ENCODE data around the gene ZNF337.
"Not testable (repeated sequence)": the region's sequence is repeated elsewhere in the genome, so short reads cannot be mapped to it uniquely, and the experiment has no call there.

The ZNF337 gene

DNA sequence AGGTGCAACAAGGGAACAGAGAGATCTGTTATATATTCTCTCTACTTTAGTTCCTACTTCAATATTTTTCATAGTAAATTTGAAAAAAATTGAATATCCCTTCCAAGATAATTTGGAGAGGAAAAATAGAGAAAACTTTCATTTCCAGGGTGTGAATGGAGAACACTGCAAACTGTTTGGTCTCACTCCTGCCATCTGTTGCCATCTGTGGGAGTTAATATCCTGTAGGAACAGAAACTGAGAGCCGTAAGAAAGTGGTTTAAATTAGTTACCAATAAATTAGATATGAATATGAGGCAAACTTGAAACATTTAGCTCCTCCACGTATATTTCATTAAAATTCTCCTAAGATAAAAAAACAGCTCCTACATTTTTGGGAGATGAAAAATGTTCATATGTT lies 4.2 kb downstream of the ZNF337 start:
- DNase-seq: no peak

DNA sequence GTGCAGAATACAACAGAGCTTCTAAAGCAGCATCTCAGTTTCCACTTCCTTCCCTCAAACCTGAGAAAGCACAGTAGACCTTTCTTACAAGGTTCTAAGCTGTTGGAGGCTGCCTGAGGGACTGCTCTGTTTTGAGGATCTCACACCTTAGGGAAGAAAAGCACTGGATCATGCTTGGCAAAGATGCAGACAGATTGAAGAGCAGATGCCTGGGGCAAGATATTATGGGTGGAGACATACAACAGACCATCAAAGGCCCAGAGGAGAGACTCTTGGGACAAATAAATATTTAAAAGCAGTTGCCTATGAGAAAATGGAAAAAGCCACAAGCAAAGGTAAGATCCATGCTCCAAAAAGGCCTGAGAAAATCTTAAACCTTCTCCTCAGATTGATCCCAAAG lies 6.2 kb downstream of the ZNF337 start:
- DNase-seq: no peak

DNA sequence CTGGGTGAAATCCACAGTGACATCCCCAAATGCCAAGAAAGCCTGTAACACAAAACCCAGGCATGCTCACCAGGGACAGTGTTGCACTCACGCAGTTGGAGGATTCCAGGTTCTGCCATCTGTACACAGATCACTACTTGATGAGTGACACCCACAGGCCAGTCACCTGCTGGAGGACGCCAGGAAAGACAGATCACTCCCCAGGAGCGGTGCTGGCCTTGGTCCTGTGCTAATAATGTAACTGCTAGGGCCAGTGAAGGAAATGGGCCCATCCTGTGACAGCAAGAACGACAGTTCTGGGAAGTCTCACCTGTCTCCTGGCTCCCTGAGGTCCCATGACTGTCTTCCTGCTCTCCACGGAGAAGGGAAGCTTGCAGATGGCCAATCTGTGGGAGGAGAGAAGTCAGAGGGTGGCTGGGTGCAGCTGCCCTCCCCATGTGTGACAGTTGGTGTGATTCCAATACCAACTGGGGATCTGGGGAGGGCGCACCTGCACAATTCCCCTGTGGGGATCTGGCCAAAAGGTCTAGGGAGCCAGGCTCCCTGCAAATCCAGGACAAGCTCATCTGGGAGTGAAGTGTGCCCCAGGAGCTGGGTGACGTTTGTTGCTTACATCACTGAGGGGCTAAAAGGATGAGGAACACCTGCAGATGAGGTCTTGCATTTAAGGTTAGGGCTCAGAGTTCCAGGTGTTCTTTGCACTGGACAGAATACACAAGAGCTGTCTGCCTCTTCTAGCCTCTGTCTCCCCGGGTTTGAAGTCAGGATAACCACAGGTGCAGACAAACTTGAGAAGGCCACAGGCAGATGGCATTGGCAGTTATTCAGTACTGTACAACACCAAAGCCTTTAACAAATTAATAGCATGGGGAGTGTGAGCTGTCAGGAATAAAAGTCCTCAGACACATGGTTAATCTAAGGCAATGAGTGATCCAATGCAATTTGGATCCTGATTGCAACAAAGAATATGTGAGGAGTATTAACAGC lies 10.3 kb downstream of the ZNF337 start:
- DNase-seq: no peak

DNA sequence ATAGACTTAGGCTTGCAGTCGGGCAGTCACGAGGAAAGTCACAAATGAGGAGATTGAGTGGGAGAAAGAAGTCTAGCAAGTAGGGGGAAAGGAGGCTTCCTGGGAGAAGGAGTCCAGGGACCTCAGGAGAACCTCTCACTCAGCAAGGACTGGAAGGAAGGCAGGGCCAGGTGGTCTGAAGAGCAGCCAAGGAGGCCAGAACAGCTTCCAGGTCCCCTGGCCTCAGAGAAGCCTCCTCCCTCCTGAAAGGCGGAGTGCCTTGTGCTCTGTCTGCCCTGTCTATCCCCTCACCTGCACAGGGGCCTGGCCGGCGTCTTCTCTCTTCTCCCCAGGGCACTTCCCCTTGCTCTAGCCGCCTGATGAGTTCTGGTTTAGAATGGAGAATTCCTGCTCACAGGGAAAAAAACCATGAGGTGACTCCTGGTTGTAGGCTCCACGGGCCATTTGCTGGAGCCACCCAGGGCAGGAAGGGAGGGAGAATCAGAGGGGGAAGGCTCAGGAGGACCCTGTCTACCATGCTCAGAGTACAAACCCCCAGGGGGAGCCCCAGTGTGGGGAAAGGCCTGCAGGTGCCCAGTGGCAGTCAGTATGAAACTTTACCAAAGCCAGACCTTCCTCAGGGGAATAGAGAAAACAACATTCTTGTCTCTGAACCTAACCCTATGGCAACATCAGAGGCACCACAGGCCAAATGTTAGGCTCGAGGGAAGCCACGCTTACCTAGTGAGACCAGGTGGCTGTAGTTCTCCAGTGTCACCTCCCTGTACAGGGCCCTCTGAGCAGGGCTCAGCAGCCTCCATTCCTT lies 11.2 kb downstream of the ZNF337 start:
- no peak for DNase-seq

DNA sequence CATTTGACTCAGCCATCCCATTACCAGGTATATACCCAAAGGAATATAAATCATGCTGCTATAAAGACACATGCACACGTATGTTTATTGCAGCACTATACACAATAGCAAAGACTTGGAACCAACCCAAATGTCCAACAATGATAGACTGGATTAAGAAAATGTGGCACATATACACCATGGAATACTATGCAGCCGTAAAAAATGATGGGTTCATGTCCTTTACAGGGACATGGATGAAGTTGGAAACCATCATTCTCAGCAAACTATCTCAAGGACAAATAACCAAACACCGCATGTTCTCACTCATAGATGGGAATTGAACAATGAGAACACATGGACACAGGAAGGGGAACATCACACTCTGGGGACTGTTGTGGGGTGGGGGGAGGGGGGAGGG lies 12.8 kb downstream of the ZNF337 start:
- not testable (repeated sequence) for DNase-seq

DNA sequence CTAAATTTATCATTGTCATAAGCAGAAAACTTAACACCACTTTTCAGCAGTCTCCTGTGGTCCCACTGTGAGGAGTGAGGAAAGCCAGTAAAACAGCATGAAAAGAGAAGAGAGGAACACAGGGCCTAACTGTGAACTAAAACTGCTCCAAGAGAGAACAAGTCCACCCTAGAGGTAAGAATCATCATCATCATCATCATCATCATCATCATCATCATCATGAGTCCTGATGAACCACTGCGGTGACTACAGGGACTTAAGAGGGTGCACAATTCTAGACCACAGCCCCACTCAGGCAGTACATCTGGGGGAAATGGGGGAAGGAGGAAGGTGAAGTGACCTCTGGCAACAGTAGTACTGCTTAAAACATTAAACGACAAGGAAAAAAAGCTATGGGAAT lies 13.6 kb downstream of the ZNF337 start:
- no peak for DNase-seq

DNA sequence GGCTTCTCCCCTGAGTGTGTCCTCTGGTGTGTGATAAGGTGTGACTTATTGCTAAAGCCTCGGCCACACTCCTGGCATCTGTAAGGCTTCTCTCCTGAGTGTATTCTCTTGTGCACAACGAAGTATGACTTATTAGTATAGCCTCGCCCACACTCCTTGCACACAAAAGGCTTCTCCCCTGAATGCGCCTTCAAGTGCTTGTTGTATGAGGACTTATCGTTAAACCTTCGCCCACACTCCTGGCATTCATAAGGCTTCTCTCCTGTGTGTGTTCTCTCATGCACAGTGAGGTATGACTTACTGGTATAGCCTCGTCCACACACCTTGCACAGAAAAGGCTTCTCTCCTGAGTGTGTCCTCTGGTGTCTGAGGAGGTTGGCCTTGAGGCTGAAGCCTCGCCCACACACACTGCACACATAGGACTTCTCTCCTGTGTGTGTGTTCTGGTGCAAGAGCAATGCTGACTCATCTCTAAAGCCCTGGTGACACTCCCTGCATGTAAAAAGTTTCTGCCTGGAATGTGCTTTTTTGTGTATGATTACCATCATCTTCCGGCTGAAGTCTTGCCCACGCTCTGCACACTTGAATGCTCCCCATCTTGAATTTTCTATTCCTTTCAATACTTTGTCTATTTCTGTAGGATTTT lies 20.4 kb downstream of the ZNF337 start:
- DNase-seq: no peak

DNA sequence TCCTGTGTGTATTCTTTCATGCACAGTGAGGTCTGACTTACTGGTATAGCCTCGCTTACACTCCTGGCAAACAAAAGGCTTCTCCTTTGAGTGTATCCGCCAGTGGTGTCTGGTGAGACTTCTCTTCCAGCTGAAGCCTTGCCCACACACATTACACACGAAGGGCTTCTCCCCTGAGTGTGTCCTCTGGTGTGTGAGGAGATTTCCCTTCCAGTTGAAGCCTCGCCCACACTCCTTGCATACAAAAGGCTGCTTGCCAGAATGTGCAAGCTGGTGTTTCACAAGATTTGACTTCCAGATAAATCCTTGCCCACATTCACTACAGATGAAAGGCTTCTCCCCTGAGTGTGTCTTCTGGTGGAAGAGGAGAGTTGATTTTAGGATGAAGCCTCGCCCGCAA lies 21.5 kb downstream of the ZNF337 start:
- no peak for DNase-seq

DNA sequence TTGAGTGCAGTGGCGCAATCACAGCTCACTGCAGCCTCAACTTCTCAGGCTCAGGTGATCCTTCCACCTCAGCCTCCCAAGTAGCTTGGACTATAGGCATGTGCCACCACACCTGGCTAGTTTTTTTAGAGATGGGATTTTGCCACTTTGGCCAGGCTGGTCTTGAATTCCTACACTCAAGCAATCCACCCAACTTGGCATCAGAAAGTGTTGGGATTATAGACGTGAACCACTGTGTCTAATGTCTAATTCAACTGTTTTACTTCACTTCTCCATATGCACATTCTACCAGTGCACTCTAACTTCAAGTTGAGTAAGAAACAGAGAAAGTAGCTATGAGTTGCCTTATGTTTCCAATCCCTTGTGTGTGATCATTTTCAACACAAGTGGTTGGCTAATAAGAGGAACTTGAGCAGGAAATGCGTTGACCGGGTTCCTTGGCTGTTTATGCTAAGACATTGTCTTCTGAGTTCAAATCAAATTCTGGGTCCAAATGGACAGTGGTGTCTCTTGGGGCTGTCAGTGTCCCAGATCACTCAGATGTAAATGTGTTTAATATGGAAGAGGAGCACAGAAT lies 23.9 kb downstream of the ZNF337 start:
- no peak for DNase-seq

DNA sequence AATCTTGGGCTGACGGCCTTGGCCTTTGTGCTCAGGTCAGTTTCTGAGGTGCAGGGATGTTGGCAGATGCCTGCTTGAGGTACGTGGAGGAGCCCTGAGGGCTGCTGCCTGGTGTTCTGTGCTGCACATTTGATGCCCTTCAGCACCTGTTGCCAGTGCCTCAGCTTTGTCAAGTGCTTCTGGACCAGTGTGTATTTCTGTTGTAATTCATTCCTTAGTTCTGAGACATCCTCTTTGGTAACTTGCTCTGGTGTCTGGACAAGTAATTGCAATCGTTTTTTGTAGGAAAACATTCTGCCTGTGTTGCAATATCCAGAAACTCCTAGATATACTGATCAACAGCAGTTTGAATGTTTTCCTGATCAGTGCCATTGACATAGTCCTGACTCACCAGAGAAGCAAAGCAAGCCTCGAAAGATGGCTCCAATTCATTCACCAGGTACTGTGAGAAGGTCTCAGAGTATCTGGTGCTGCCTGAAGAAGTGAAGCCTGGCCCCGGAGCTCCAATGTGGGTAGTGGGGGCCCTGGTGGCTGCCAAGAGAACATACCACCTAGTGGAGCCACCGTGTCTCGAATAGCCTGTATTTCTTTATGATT lies 26.7 kb downstream of the ZNF337 start:
- DNase-seq: no peak

DNA sequence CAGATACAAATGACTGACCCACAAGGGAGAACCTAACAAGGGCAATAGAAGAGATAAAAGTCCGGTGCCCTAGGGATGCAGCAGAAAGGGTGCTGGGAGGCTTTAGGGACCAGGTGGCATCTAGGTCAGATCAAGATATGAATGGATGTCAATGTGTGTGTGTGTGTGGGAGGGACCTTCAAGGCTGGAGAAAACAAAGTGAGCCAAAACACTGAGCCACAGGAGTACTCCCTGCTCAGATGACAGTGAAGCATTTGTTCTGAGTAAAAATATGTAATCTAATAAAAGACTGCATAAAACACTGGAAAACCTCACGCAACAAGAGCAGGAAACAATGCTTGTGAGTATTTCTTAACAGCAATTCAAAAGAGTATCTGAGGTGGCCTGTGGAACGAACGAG lies 28.2 kb downstream of the ZNF337 start:
- no peak for DNase-seq

DNA sequence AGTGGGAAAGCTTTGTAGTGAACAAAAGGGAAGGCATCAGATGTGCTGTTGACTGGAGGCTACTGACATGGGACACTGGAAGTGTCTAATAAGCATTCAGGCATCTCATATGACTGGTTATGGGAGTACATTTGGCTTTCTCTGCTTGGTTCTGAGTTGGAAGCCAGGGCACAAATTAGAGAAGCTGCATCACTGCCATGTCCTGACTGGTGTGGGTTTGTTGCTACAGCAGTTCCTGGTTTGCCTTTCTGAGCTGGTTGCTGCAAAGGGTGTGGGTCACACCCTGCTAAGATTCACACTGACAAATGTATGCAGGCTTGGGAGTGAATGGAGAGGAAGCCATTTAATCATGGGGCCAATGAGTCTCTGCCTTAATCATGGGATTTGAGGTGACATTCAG lies 36.7 kb downstream of the ZNF337 start:
- DNase-seq: no peak

DNA sequence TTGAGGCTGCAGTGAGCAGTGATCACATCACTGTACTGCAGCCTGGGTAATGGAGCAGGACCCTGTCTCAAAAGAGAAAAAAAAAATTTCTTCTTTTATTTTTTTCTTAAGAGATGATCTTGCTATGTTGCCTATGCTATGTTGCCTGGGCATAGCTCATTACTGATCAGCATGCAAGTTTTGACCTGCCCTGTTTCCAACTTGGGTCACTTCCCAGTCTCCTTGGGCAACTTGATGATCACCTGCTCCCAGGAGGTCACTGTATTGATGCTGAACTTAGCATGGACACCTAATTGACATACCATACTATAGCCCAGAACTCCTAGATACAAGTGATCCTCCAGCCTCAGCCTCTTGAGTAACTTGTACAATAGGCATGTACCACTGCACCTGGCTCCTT lies 42.2 kb downstream of the ZNF337 start:
- no peak for DNase-seq

DNA sequence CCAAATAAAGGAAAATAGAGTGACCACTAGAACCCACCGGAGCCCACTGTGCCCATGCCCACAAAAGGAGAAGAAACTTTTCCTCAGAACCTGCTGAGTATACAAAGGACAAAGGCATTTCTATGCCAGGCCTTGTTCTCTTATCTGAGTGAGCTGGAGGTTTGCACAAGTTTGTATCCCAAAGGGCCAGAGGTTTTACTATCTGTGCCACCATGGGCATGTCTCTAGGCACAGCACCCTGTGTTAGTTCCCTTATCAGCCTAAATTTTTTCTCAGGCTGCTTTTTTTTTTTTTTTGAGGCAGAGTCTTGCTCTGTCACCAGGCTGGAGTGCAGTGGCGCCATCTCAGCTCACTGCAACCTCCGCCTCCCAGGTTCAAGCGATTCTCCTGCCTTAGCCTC lies 43.8 kb downstream of the ZNF337 start:
- DNase-seq: not testable (repeated sequence)

DNA sequence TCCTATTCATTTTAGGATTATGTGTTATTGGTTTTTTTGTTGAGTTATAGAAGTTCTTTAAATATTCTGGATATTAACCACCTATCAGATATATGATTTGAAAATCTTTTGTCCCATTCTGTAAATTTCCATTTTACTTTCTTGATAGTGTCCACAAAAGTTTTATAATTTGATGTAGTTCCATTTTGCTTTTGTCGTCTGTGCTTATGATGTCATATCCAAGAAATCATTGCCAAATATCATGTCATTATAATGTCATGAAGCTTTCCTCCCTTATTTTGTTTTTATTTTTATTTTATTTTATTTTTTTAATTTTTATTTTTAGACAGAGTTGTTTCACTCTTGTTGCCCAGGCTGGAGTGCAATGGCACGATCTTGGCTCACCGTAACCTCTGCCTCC lies 51.8 kb downstream of the ZNF337 start:
- no peak for DNase-seq

DNA sequence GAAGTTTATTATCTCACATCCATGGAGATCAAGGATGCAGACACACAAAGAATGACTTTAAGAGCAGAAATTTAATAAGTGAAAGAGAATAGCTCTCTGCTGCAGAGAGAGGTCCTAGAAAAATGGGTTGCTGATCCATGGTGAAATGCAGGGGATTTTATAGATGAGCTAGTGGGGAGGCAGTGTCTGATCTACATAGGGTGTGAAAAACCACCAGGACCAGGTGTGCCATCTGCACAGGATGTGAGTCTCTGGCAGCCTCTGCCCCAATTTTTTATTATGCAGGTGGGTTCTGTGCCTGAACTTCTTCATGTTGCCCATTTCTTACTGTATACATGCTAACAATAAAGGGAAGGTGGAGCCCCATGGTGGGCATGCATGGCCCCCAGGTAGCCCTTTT lies 52.9 kb downstream of the ZNF337 start:
- no peak for DNase-seq

DNA sequence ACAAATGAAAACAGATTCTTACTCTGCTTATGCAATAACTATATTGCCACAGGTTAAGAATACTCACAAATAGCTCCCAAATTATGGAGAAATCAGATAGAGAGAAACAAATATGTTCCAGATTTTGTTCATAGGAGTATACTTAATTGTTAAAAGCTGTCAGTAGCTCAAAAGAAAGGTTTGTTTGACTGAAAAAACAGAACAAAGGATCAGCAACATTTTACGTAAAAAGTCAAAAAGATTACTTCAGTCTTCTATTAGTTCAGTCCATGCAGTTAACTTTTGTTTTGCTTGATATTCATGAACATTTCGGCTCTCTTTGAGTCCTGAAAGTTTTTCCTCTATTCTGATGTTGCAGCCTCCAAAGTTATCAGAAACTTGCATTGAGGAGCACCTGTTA lies 59.4 kb downstream of the ZNF337 start:
- DNase-seq: no peak

DNA sequence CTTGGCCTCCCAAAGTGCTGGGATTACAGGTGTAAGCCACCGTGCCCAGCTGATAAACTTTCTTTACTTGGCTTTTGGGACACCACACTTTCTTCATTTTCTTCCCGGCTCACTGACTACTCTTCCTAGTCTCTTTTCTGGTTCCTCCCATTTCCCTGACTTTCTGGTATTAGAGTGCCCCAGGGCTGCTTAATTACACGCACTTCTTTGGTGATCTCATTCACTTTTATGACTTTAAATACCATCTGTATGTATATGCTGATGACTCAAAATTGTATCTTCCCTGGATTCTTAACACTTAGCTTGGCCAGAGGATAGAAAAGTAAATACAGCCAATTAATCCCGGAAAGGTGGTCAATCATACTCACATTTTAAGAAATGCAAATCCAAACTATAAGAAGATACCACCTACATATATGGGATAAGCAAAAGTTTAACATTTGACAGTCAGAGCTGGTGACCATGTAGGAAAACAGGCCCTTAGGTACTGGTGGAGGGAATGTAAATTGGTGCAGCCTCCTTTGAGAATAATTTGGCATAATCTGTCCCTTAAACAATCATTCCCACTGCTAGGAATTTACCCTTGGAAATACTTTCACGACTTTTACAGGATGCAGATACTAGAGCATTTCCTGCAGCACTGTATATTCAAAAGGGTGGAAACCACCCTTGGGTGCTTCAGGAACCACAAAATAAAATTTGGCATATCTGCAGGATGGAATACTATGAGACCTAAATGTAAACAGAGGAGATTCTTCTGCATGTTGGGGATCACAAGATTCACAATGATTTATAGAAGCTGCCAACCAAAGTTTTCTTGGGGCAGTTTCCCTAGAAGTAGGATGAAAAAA lies 63.5 kb downstream of the ZNF337 start:
- DNase-seq: no peak

DNA sequence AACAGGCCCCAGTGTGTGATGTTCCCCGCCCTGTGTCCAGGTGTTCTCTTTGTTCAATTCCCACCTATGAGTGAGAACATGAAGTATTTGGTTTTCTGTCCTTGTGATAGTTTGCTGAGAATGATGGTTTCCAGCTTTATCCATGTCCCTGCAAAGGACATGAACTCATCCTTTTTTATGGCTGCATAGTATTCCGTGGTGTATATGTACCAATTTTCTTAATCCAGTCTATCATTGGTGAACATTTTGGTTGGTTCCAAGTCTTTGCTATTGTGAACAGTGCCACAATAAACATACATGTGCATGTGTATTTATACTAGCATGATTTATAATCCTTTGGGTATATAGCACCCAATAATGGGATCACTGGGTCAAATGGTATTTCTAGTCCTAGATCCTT lies 66.0 kb downstream of the ZNF337 start:
- DNase-seq: not testable (repeated sequence)

DNA sequence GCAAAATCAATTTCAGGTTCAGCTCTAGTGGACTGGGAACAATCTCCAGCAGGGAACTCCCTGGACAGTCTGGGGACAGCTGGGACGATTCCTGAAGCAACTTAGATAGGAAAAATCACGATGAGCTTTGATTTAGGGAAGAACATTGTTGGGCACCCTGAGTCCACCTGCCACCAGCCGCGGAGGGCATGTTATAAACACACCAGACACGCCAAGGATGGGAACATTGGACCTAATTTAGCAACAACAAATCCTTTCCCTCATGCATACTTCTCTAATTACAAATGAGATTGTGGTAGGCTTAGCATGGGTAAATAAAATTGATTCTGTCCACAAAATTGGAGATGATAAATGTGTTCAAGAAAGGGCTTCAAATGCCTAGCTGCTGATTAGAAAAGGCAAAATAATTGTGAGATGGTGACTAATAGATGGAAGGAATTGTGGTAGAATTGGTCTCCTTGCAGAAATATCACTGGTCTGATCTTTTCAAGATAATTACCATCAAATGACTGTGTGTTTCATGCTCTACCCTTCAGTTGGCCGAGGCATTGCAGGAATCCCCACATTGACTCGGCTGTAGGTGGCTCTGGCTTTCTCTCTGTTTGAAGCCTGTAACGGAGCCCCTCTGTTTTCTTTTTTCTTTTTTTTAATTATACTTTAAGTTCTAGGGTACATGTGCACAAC lies 66.7 kb downstream of the ZNF337 start:
- DNase-seq: no peak

DNA sequence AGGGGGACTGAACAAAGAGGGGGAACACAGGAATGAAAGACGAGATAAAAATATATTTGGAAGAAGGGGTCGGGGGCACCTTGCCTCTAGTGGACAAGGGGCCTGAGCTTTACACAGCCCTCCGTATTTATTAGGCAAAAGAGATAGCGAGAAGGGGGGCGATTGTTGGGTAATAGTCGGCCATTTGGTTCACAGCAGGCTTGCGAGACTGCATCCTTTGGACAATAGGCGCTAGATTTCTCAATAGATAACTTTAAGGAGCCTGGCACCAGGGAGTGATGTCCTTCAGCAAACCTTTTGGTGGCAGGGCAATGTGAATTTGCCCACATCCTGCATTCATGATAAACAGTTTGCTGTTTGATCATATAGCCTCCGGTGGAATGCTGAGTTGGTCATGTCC lies 69.9 kb downstream of the ZNF337 start:
- DNase-seq: no peak
